Embryonic facial prominence (tissue), 1 donor: ENCODE measurements around the gene WEE2.
"Not testable (repeated sequence)": the region's sequence is repeated elsewhere in the genome, so short reads cannot be mapped to it uniquely, and the experiment has no call there.

Source experiments
- DNase-seq: peaks from one replicate; pipeline ENCODE4 v3.0.0-alpha.2; 2016; ENCODE audit errors: extremely low spot score

The WEE2 gene

GRCh38 chr7:141714571-141714970, 6.4 kb downstream of the WEE2 start:
- no peak for DNase-seq

- DNase-seq: no peak
These were observed 6.9 kb downstream of the WEE2 start for GRCh38 chr7:141715018-141715417.

GRCh38 chr7:141715794-141716689, 7.9 kb downstream of the WEE2 start:
- no peak for DNase-seq

- no peak for DNase-seq
These were observed 9.3 kb downstream of the WEE2 start for GRCh38 chr7:141717450-141717849.

GRCh38 chr7:141722529-141722928, 14.4 kb downstream of the WEE2 start:
- DNase-seq: no peak

- no peak for DNase-seq
These were observed 20.9 kb downstream of the WEE2 start for GRCh38 chr7:141729020-141729419.

- no peak for DNase-seq
These were observed 23.5 kb downstream of the WEE2 start for GRCh38 chr7:141731476-141732149.

- DNase-seq: no peak
These were observed 29.1 kb downstream of the WEE2 start for GRCh38 chr7:141737118-141737835.

GRCh38 chr7:141737836-141738591, 29.9 kb downstream of the WEE2 start, which contains the start of gene SSBP1:
Gene SSBP1 (plus strand): TSS chr7:141738358. CDS start chr7:141739167, 809 bp downstream.
- DNase-seq: peak; percentile 93

GRCh38 chr7:141738592-141739013, 30.4 kb downstream of the WEE2 start:
- no peak for DNase-seq

- no peak for DNase-seq
These were observed 31.1 kb downstream of the WEE2 start for GRCh38 chr7:141739250-141739649.

GRCh38 chr7:141742229-141742628, 34.1 kb downstream of the WEE2 start:
- no peak for DNase-seq

- no peak for DNase-seq
These were observed 36.0 kb downstream of the WEE2 start for GRCh38 chr7:141744131-141744530.

GRCh38 chr7:141748396-141748795, 40.2 kb downstream of the WEE2 start:
- no peak for DNase-seq

- DNase-seq: not testable (repeated sequence)
These were observed 43.8 kb downstream of the WEE2 start for GRCh38 chr7:141751904-141752303.

- DNase-seq: no peak
These were observed 44.5 kb downstream of the WEE2 start for GRCh38 chr7:141752634-141753033.

GRCh38 chr7:141754939-141755338, 46.8 kb downstream of the WEE2 start:
- DNase-seq: no peak

- no peak for DNase-seq
These were observed 55.6 kb downstream of the WEE2 start, which contains the start of gene TAS2R3 for GRCh38 chr7:141763797-141764196. Gene TAS2R3 (plus strand): TSS chr7:141764097. CDS start chr7:141764159, 62 bp downstream.

- DNase-seq: not testable (repeated sequence)
These were observed 62.0 kb downstream of the WEE2 start for GRCh38 chr7:141770083-141770583.

- DNase-seq: no peak
These were observed 68.2 kb downstream of the WEE2 start, which contains the start of gene TAS2R4 for GRCh38 chr7:141776374-141776773. Gene TAS2R4 (plus strand): TSS chr7:141776674. CDS start chr7:141778489, 1,815 bp downstream.
